Esophagus squamous epithelium (tissue), 4 donors: ENCODE results near the gene SLC29A4.

ENCODE experiments used
- CTCF ChIP-seq, 6 experiments: fragments of 450-650 bp in 4 of 6; fragments of 200-600 bp in 2 of 6; sonication (generic) in 2 of 6; IDR thresholded peaks; one replicate each; pipeline ENCODE4 v1.5.1; 2016 to 2019; ENCODE audit warnings: antibody characterized with exemption in 6 of 6, mild to moderate bottlenecking in 4 of 6, moderate library complexity in 4 of 6
- POLR2A ChIP-seq, 4 donors: fragments of 450-650 bp; IDR thresholded peaks; one replicate each; pipeline ENCODE4 v1.6.1; 2017; ENCODE audit warnings: antibody characterized with exemption in 4 of 4, mild to moderate bottlenecking in 4 of 4, moderate library complexity in 3 of 4

GRCh38 chr7:5243261-5243660 is 39.5 kb upstream of the SLC29A4 start:
- TF ChIP-seq CTCF (IDR thresholded peaks at IDR 0.05) (no peak), POLR2A (IDR thresholded peaks at IDR 0.05) (no peak)
